RPMI8226 (cell line): ENCODE data around the gene SLC39A5.

Experiments
- DNase-seq: peaks from one replicate; pipeline ENCODE4 v3.0.0-alpha.2; 2015

The SLC39A5 gene

DNA sequence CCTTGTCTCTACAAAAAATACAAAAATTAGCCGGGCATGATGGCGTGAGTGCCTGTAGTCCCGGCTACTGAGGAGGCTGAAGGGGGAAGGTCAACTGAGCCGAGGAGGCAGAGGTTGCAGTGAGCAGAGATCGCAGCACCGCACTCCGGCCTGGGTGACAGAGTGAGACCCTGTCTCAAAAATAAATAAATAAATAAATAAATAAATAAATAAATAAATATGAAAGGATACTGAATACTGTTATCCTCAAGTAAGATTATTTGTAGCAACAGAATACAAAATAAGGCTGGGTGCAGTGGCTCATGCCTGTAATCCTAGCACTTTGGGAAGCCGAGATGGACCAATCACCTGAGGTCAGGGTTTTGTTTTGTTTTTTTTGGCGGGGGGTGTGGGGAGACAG, 10.0 kb upstream of the SLC39A5 start:
- DNase-seq: no peak

- DNase-seq: no peak
Measured at GRCh38 chr12:56220611-56221231, 9.1 kb upstream of the SLC39A5 start.

- no peak for DNase-seq
Measured at GRCh38 chr12:56221232-56221756, 8.6 kb upstream of the SLC39A5 start.

DNA sequence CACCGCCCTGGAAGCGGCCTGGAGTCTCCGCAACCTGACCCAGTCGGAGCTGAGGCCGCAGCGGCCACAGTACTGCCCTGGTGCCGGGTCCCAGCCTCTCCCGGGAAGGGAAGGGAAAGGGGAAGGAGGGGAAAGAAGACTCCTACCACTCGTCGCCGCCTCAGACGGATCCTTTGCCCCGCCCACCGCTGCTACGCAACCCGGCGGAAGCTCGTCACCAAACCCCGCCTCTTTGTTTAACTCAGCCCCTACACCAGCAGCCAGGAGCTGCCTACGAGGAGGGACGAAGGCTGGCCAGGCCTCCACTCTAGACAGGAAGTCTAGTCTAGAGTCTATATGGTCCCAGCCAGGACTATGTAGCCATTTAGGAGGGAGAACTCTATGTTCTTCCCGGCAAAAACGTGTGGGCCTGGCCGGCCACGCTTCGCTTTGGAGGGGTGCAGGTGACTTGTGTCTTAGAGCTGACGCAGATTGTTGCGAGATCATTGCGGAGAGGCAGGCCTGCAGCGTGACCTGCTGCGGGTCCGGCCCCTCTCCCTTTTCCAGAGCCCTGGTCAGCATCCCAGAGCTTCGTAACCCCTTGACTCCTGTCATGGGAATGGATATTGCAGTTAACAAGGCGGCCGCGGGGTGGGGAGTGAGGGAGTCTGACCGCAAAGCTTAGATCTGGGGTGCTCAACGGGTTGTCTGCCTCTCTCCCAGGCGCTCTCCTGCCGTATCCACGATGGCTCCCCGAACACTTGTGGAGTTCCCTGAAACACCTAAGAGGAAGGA, 7.9 kb upstream of the SLC39A5 start, which contains the start of gene RNF41:
TSS of gene RNF41 (minus strand) at position 166 of the 774 bp plus-strand sequence. CDS start 7,875 bp downstream, outside the sequence.
- DNase-seq: peak; percentile 95

DNA sequence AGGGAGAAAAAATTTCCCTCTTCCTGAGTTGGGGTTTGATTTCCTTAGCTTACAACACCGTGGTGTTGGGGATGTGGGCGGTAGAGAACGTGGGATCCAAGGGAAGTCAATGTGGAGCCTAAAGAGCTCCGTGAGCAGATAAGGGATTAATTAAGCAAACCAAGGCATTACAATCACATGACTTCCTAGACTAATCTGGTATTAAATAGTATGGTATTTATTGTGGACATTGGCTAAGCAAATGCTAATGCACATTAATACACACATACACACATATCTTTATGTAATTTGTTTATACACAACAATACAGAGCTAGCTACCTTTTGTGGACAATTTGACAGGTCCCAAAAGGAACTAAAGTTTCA, 7.3 kb upstream of the SLC39A5 start:
- DNase-seq: no peak

DNA sequence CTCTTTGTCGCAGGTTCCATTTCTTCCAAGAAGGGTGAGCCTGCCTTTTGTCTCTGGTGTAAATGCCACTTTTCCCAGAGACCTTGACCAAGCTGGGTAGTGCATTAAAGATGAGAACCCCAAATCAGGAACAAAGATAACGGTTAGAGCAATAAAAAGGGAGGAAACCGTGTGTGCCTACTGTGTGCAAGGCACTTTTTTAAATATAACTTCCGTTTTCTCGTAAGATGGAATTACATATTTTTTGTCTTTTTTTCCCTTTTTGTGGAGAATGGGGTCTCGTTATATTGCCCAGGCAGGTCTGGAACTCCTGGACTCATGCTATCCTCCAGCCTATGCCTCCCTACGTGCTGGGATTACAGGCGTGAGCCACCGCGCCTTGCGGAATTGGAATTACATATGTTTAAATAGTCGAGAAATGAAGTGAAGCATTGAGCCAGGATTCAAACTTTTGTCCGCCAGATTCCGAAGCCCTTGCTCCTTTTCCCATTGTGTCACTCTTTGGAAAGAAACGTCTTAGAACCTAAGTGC, 6.2 kb upstream of the SLC39A5 start:
- DNase-seq: no peak

DNA sequence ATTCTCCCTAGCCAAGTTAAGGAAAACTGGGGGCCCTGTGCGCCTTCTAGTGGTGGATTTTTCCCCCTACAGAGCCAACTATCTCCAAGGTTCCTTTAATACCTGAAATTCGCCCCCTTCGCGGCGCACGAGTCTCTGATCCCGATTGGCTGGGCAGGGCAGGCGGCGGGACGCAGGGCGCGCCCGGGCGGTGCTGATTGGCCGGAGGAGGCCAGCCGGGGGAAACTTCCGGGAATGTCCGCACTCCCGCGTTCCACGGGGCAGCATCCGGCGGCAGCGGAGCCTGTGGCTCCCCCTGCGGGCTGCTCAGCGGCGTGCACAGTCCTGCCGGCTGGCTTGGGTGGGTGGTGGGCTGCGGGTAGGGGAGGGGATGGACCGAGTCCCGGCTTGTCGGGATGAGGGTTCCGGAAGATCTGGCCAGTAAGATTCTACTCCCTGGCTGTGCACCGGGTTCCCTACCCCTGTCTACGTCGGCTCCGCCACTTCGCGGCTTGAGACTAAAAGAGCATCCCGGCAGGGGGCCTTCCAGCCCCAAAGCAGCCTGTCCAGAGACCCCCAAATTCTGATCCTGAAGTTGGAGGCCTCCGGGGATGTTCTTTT, 5.6 kb upstream of the SLC39A5 start, which contains the start of gene NABP2:
TSS of gene NABP2 (plus strand) at position 241 of the 600 bp plus-strand sequence. CDS start 515 bp downstream, outside the sequence.
- DNase-seq: peak; percentile 98

- no peak for DNase-seq
Measured at GRCh38 chr12:56224954-56225353, 4.9 kb upstream of the SLC39A5 start.

DNA sequence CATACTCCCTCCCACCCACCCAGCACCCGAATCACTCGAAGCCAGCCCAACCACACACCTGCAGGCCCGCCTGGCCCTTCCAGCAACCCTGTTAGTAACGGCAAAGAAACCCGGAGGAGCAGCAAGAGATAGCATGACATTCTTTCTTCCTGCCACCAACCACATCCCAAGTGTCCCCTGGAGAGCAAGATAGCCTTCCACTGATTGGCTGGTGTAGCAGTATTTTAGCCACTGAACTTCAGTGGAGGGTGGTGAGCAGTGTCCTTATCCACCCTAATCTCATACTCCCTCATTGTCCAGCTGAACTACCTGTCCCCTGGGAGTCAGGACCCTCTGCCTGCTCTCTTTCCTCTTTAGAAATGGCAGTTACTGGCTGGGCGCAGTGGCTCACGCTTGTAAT, 769 bp upstream of the SLC39A5 start:
- DNase-seq: no peak

- no peak for DNase-seq
Measured at GRCh38 chr12:56230432-56231183, 757 bp downstream of the SLC39A5 start.

- no peak for DNase-seq
Measured at GRCh38 chr12:56231184-56231582, 1.3 kb downstream of the SLC39A5 start.

DNA sequence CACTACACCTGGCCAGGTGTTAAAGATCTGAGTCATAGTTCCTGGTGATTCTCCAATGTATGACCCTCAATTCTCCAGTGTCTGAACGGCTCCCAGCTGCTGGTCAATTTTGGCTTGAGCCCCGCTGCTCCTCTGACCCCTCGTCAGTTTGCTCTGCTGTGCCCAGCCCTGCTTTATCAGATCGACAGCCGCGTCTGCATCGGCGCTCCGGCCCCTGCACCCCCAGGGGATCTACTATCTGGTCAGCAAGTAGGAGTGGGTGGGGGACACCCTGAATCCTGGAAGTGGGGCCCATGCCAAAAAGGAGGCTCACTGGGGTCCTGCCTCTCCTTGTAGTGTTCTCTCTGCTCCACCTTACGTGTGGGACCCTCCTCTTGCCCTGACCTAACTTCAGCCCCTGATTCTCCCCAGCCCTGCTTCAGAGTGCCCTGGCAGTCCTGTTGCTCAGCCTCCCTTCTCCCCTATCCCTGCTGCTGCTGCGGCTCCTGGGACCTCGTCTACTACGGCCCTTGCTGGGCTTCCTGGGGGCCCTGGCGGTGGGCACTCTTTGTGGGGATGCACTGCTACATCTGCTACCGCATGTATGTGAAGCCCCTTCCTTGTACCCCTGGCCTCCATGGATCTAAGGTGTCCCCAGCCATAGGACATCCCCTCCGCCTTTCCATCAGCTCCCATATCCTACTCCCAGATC, 5.0 kb downstream of the SLC39A5 start:
- no peak for DNase-seq

GRCh38 chr12:56236091-56236490, 6.2 kb downstream of the SLC39A5 start:
- DNase-seq: no peak

- DNase-seq: no peak
Measured at GRCh38 chr12:56236985-56237384, 7.1 kb downstream of the SLC39A5 start.

GRCh38 chr12:56237552-56237951, 7.7 kb downstream of the SLC39A5 start:
- DNase-seq: no peak

- DNase-seq: no peak
Measured at GRCh38 chr12:56241424-56242303, 11.8 kb downstream of the SLC39A5 start.

DNA sequence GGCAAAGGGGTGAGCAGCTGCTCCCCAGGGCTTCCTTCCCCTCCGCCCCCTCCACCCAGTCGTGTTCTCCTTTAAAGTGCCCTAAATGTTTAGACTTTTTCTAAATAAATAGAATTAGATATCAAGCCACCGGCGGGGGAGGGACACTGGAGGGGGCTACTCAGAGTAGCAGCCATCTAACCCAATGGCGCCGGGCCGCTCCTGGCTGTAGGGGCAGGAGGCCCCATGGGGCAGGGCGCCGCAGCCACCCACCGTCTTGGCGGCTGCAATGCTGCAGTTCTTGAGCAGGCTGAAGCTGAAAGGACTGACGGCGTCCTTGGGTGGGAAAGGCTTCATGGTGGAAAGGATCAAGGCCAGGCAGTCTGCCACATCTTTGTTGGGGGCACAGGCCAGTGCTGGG, 13.1 kb downstream of the SLC39A5 start:
- no peak for DNase-seq

GRCh38 chr12:56243731-56244181, 13.9 kb downstream of the SLC39A5 start:
- no peak for DNase-seq

GRCh38 chr12:56244494-56244893, 14.6 kb downstream of the SLC39A5 start:
- no peak for DNase-seq

DNA sequence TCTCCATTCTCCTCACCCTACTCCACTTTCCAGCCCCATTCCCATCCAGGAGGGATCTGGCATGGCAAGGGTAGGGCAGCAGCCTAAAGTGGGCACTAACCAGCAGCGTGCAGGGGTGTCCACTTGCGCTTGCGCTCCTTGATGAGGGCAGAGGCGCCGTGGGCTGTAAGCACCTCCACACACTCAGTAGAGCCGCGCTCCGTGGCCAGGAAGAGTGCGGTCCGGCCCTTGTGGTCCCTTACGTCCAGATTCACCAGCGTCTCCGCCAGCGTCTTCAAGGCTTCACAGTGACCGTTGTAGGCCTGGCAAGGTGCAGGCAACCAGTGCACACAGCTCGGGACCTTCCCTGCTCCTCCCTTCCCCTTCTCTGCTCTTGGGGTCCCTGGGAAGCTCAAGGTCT, 18.1 kb downstream of the SLC39A5 start:
- no peak for DNase-seq

DNA sequence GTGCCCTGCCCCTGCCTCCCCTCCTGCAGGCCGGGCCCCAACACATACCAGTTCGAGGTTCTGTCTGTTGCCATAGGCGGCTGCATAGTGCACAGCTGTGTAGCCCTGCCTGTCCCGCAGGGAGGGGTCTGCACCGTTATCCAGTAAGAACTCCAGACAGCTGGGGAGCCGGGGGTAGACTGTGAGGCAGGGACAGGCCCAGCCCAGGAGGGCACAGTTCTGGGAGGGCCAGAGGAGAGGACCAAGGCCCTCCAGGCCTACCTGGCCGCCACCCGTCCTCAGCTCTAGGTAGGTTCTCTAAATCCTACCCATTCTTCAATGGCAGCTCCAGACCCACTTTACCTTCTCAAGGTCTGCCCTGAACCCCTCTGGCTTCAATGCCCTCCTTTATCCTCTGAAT, 18.9 kb downstream of the SLC39A5 start:
- DNase-seq: no peak
